Neural progenitor cell (in vitro differentiated cells): ENCODE data around the gene TNFRSF11A.

Source experiments
- CTCF ChIP-seq: fragments of 200-600 bp; sonication (generic); IDR thresholded peaks from 2 replicates; pipeline ENCODE4 v1.5.1; 2017; ENCODE audit warnings: antibody characterized with exemption, mild to moderate bottlenecking
- EZH2 ChIP-seq: fragments of 200-600 bp; sonication (generic); IDR thresholded peaks from 2 replicates; pipeline ENCODE4 v1.6.1; 2017; ENCODE audit warnings: antibody characterized with exemption, mild to moderate bottlenecking, moderate library complexity
- EZH2phosphoT487 ChIP-seq: fragments of 200-600 bp; sonication (generic); IDR thresholded peaks from 2 replicates; pipeline ENCODE4 v1.6.1; 2017; ENCODE audit warnings: antibody characterized with exemption

- TF ChIP-seq CTCF (no peak), EZH2 (no peak), EZH2phosphoT487 (no peak)
Observed at GRCh38 chr18:62354151-62354550, 29.0 kb downstream of the TNFRSF11A start.
